Fibroblast of mammary gland (primary cell): Measurements from ENCODE around the gene APBB3.

Experiments
- DNase-seq: peaks from one replicate; pipeline ENCODE4 v3.0.0-alpha.2; 2010; ENCODE audit warnings: low read depth
- H3K4me3 ChIP-seq: 2 replicates; pipeline ENCODE4 v1.5.1; 2011; ENCODE audit warnings: low read depth, mild to moderate bottlenecking, low read length, moderate library complexity; ENCODE audit not compliant: control insufficient read depth
- TF ChIP-seq, protein P1 (sequence below): conservative IDR thresholded peaks from 2 replicates; pipeline ENCODE4 v1.5.1; 2011; ENCODE audit warnings: low read depth, low read length, inconsistent platforms; ENCODE audit not compliant: control insufficient read depth, insufficient read depth

APBB3 gene

DNA sequence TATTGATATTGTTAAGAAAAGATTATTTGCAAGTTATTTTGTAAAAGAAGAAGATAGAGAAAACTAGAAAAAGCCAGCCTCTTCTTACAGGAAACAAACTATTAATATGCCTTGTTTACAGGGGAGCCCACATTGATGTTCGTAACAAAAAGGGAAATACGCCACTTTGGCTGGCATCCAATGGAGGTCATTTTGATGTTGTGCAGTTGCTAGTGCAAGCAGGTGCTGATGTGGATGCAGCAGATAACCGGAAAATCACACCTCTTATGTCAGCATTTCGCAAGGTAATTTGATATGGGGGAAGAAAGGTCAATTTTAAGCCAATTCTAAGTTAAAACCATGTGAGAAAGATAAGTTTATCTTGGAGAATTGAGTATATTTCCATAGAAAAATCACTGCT is 54.5 kb downstream of the APBB3 start:
- H3K4me3 ChIP-seq = no peak overlapping the region
- TF ChIP-seq, protein P1, sequence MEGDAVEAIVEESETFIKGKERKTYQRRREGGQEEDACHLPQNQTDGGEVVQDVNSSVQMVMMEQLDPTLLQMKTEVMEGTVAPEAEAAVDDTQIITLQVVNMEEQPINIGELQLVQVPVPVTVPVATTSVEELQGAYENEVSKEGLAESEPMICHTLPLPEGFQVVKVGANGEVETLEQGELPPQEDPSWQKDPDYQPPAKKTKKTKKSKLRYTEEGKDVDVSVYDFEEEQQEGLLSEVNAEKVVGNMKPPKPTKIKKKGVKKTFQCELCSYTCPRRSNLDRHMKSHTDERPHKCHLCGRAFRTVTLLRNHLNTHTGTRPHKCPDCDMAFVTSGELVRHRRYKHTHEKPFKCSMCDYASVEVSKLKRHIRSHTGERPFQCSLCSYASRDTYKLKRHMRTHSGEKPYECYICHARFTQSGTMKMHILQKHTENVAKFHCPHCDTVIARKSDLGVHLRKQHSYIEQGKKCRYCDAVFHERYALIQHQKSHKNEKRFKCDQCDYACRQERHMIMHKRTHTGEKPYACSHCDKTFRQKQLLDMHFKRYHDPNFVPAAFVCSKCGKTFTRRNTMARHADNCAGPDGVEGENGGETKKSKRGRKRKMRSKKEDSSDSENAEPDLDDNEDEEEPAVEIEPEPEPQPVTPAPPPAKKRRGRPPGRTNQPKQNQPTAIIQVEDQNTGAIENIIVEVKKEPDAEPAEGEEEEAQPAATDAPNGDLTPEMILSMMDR = no peak
- DNase-seq = no peak
